HG02840 (cell line): ENCODE data around the gene IRF4.
"Not testable (repeated sequence)": the region's sequence is repeated elsewhere in the genome, so short reads cannot be mapped to it uniquely, and the experiment has no call there.

ENCODE experiments used
- ATAC-seq: cut with Tn5 transposase; IDR thresholded peaks from one replicate; pipeline ENCODE4 v1.9.1; 2021; ENCODE audit warnings: mild to moderate bottlenecking, moderate library complexity, moderate number of reproducible peaks; ENCODE audit not compliant: unreplicated experiment, low FRiP score

Gene IRF4

GRCh38 chr6:364609-365540 lies 26.7 kb upstream of the IRF4 start:
- no peak for ATAC-seq

DNA sequence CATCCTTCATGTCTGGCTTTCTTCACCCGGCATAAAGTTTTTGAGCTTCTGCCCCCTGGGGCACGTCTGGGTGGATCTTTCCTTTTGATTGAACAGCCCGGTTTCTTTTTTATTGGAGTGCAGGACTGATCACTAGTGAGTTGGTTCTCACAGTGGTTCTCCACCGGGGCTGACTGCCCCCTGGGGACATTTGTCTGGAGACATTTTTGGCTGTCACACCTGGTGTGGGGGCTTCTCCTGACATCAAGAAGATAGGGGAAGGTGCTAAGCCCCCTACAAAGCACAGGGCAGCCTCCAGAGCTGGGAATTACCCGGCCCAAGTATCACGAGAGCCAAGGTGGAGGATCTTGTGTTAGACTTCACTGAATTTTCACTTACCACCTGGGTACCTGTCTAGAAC lies 25.7 kb upstream of the IRF4 start:
- no peak for ATAC-seq

- ATAC-seq, result no peak
These were observed 24.9 kb upstream of the IRF4 start for GRCh38 chr6:366389-367297.

GRCh38 chr6:367298-367794 lies 24.2 kb upstream of the IRF4 start:
- no peak for ATAC-seq

DNA sequence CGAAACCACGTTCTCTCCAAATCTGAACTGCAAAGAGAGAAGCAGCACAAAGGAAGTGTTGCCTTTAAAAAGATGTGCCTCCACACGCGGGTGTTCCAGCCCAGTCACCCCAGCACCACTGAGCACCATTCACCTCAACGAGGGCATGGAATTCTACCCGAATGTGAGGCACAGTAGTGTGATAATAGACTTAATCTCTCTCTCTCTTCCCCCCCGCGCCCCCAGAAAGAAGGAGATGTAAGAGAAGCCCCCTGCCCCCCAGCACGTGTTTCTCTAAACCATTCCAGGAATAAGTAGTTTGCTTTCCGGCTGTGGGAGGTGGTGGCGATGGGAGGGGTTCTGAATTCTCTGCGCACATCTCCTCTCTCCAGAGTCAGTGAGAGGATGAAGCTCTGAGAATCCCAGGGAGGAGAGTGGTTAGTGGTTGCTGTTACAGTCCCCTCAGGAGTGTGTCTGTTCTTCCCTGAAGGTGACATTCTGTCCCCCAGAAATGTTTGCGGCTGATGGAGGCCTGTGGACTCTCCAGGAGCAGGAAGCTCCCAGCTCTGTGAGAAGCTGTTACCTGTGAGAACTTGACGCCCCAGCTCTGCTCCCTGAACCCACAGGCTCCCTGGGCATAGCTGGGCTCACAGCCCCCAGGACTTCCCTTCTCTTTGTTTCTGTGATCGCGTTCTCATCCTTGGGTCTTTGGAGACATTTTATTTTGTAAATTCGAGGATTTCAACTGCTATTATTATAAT lies 23.5 kb upstream of the IRF4 start:
- ATAC-seq, result no peak

DNA sequence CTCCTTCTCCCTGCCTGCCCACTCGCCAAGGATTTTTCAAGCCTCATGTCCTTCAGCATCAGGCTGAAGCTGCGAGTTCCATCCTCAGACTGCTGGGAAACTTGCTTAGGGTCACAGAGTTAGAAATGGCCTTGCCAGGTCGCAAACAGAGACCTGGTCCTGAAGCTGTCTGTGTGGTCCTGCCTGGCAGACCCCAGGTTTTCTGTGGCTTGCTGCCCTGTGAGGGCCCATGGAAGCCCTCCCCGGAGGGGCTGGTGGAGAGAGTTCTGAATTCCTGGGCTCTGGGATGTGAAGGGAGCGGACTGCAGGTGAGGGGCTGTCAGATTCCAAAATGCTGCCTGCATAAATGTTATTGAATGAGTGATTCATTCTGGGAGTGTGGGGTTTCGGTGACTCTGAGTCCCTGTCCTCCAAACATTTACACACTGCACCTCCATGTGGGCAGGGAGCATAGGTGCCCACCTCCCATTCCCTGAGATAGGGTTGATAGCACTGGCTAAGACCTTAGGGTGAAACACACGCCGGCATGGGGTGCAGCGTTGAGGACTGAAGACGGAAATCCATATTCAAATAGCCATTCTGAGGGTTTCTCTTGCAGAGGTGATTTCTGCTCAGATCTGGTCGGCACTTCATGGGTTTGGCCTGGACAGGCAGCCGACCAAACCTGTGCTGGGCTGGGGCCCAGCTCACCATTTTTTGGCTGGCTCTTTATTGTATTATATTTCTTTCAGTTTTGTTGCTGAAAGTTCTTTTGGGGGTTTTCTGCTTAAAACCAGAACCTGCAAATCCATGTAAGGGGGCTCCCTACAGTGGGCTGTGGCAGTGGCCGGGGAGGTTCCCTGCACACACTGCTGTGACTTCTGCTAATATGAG lies 21.8 kb upstream of the IRF4 start:
- no peak for ATAC-seq

DNA sequence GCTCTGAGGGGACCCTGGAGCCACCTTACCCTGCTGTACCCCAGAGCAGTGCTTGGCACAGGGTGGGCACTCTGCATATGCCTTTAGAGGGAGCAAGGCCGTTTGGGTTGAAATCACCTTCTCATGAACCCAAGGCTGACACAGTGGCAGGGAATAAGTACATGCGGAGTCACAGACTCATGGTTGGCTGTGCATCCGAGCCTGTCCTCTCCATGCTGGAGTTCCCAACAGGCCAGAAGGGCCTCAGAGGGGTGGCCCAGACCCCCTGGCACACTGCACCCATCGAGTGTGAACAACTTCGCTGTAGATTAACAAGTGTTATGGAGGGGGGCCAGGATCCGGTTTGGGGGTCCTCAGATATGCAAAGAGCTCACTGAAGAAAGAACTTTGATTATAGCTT lies 21.0 kb upstream of the IRF4 start:
- ATAC-seq, result no peak

DNA sequence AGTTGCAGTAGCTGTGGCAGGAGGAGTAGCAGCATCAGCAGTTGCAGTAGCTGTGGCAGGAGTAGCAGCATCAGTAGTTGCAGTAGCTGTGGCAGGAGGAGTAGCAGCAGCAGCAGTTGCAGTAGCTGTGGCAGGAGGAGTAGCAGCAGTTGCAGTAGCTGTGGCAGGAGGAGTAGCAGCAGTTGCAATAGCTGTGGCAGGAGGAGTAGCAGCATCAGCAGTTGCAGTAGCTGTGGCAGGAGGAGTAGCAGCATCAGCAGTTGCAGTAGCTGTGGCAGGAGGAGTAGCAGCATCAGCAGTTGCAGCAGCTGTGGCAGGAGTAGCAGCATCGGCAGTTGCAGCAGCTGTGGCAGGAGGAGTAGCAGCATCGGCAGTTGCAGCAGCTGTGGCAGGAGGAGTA lies 19.7 kb upstream of the IRF4 start:
- ATAC-seq, result not testable (repeated sequence)

GRCh38 chr6:372336-372911 lies 19.1 kb upstream of the IRF4 start:
- no peak for ATAC-seq

- ATAC-seq, result no peak
These were observed 18.5 kb upstream of the IRF4 start for GRCh38 chr6:373031-373430.

DNA sequence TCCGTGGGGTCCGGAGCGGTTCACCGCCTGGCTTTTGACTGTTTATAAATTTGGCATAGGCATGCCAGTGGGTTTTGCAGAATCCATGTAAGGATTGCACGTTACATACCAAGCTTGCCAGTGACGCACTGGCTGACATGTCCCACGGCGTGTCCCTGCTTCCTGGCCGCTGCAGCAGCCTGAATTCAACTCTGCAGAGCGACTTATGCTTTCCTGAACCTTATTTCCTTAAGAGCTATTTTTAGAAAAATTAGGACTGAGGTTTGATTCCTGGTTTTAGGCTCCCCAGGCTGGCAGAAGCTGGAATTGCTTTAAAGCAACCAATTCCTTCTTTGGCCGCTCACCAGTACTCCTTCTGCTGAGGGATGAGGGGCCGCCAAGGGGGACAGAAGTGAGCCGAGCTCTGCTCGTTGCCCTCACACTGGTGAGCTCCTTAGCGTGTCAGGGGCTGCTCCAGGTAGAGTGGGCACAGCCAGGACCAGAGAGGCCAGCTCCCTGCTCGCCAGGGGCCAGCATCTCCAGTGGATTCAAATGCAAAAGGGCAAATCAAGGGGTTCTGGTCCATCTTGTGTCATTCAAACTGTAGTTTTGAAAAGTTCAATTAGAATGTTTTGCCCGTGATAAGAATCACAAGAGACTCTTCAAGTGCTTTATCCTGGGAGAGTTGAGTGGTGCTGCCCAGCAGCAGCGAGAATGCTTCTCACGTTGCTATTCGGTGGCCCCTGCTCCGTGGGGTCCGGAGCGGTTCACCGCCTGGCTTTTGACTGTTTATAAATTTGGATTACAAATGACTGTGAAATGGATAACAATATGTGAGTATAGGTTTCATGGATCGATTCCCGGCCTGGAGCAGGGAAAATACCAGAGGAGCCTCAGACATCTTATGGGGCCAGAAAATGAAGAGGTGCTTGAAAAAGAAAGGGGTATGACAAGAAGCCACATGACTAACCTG lies 17.5 kb upstream of the IRF4 start:
- no peak for ATAC-seq

DNA sequence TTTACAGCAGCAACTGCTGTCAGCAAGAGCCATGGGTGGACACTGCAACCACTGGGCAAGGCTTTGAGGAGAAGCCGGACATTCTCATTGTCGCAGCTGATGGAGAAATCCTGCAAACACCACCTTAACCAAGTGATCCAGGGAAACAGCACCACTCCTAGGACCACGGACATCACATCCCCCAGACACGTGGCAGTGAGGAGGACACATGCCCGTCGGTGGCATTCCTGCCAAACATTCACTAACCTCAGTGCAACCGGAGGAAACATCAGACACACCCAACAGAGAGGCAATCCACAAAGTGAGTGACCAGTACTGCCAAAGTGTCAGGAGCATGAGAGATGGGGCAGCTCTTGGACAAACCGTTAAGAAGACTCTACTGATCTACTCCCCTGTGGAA lies 16.6 kb upstream of the IRF4 start:
- no peak for ATAC-seq

GRCh38 chr6:376827-377640 lies 14.5 kb upstream of the IRF4 start:
- no peak for ATAC-seq

DNA sequence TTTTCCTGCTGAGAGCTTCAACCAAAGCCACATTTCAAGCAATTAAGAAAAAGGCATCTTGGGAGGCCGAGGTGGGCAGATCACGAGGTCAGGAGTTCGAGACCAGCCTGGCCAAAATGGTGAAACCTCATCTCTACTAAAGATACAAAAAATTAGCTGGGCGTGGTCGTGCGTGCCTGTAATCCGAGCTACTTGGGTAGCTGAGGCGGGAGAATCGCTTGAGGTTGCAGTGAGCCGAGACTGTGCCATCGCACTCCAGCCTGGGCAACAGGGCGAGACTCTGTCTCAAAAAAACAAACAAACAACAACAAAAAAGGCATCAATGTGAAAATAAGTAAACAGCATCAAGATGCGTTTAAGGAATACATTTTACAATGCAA lies 13.9 kb upstream of the IRF4 start:
- not testable (repeated sequence) for ATAC-seq

DNA sequence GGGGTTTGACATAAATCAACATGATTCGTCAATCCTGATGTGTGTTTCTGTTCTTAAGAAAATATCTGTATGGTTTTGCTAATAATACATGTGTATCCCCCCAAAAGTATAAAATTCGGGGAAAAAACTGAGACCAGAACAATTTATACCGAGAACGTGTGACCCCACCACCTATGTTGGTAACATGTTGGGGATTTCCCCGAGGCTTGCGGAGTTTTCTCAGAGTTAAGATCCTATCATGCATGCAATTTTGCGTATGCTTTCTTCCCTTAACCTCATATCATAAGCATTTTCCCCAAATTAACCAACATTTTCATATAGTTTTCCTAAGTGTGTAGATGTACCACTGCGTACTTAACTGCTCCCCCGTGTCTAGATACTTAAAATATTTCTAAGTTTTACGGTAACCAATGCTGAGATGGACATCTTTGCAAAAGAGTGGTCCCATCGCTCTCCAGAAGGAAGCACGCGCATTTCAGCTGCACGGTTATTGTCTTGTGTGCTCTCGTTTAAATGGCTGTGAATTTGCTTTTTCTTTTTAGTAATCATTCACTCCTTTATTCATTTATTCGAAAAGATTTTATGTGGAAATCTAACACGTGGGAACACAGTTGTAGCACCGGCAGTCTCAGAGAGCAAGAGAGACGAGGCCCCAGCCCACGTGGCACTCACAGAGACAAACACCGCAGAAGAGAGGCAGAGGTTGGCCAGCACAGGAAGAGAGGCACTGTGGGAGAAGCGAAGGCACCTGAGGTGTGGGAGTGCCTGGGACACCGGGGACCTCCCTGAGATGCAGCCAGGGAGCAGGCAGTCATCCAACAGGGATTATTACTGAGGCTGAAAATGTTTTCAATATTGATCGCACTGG lies 13.2 kb upstream of the IRF4 start:
- ATAC-seq, result no peak

DNA sequence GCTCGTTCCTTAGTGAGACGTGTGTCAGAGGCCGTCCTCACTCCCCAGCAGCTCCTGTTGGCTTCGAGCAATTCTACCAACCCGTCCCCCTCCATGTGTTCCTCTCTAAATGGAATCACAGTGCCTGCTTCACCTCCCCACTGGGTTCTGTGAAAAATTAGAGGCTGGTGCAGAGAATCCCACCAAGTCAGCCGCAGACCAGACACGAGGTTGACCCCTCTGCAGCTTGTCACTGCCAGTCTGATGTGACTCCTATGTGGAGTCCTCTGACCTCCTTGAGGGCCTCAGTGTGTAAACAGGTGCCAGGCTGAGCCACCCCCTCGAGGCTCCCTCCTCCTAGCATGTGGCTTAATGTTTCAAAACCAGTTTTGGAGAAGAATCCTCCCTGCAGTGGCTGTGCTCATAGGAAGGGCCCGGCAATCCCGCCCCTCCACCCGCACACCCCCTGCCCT lies 12.6 kb upstream of the IRF4 start:
- peak; percentile 25 for ATAC-seq
